ENCODE measurements around the gene XYLT1.

Gene XYLT1

GRCh38 chr16:17215306-17215705 lies 255.5 kb downstream of the XYLT1 start:
- no peak for DNase-seq

GRCh38 chr16:17213974-17214373 lies 256.8 kb downstream of the XYLT1 start:
- no peak for DNase-seq

- no peak for DNase-seq
These were observed 257.7 kb downstream of the XYLT1 start for GRCh38 chr16:17213025-17213424.

GRCh38 chr16:17212606-17213005 lies 258.2 kb downstream of the XYLT1 start:
- DNase-seq, result no peak

GRCh38 chr16:17211797-17212196 lies 259.0 kb downstream of the XYLT1 start:
- no peak for DNase-seq

GRCh38 chr16:17206712-17207111 lies 264.0 kb downstream of the XYLT1 start:
- no peak for DNase-seq

- no peak for DNase-seq
These were observed 265.2 kb downstream of the XYLT1 start for GRCh38 chr16:17205279-17206211.

GRCh38 chr16:17204644-17205043 lies 266.1 kb downstream of the XYLT1 start:
- DNase-seq, result no peak

GRCh38 chr16:17204206-17204605 lies 266.6 kb downstream of the XYLT1 start:
- DNase-seq, result no peak

GRCh38 chr16:17203424-17203823 lies 267.3 kb downstream of the XYLT1 start:
- DNase-seq, result no peak

- DNase-seq, result no peak
These were observed 271.6 kb downstream of the XYLT1 start for GRCh38 chr16:17199135-17199534.

GRCh38 chr16:17196526-17196925 lies 274.2 kb downstream of the XYLT1 start:
- no peak for DNase-seq

- DNase-seq, result no peak
These were observed 276.5 kb downstream of the XYLT1 start for GRCh38 chr16:17194190-17194780.

GRCh38 chr16:17193566-17194100 lies 277.1 kb downstream of the XYLT1 start:
- DNase-seq, result no peak

GRCh38 chr16:17184026-17184425 lies 286.7 kb downstream of the XYLT1 start:
- DNase-seq, result no peak

GRCh38 chr16:17177959-17178905 lies 292.5 kb downstream of the XYLT1 start:
- no peak for DNase-seq

- no peak for DNase-seq
These were observed 293.4 kb downstream of the XYLT1 start for GRCh38 chr16:17177242-17177958.

GRCh38 chr16:17176199-17176598 lies 294.6 kb downstream of the XYLT1 start:
- no peak for DNase-seq

GRCh38 chr16:17173281-17173680 lies 297.5 kb downstream of the XYLT1 start:
- no peak for DNase-seq

GRCh38 chr16:17171250-17172143 lies 299.3 kb downstream of the XYLT1 start:
- DNase-seq, result no peak

GRCh38 chr16:17170435-17170834 lies 300.3 kb downstream of the XYLT1 start:
- no peak for DNase-seq

Measured in activated gamma-delta T cell (primary cell).